NCI-H526 treated with DMSO at 0.1 percent for 48 hours (cell line): ENCODE measurements around the gene DNAJC3.
"Not testable (repeated sequence)": the region's sequence is repeated elsewhere in the genome, so short reads cannot be mapped to it uniquely, and the experiment has no call there.

Source experiments
- DNase-seq: peaks from one replicate; lab custom pipeline; 2025; lab: John Stamatoyannopoulos, UW

The DNAJC3 gene, protein sequence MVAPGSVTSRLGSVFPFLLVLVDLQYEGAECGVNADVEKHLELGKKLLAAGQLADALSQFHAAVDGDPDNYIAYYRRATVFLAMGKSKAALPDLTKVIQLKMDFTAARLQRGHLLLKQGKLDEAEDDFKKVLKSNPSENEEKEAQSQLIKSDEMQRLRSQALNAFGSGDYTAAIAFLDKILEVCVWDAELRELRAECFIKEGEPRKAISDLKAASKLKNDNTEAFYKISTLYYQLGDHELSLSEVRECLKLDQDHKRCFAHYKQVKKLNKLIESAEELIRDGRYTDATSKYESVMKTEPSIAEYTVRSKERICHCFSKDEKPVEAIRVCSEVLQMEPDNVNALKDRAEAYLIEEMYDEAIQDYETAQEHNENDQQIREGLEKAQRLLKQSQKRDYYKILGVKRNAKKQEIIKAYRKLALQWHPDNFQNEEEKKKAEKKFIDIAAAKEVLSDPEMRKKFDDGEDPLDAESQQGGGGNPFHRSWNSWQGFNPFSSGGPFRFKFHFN

DNA sequence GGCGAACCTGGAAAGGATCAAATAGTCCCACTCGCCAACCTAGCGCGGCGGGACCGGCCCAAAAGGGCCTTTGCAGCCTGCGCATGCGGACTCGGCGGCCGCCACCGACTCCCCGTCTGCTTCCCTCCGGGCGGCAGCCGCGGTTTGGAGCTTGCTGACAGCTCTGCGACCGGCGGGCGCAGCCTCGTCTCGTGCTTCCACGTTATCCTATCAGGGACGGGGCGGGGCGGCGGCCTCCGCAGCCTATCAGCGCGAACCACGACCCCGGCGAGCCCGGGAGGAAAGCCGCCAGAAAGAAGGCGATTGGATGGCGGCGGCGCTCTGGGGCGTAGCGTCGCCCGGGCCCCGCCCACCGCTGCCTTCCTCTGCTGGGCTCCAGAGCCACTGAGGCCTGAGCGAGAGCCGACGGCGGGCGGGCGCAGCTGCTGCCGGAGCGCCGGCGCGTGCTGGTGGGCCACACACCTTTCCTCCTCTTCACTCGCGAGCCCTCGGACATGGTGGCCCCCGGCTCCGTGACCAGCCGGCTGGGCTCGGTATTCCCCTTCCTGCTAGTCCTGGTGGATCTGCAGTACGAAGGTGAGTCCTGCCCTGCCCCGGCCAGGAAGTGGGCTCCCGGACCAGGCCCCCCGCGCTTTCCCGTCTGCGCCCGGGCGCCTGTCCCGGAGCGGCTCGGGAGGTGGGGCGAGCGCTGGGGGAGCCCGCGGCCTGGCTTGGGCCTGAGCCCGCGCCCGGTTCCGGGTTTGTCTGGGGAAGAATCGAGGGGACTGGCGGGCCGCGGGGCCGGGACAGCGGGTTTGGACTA lies at the start of gene DNAJC3:
Gene DNAJC3, plus strand, starts transcription at position 378 of the 802 bp plus-strand sequence. Its CDS starts 117 bp downstream, at position 495.
- peak; percentile 98 for DNase-seq

DNA sequence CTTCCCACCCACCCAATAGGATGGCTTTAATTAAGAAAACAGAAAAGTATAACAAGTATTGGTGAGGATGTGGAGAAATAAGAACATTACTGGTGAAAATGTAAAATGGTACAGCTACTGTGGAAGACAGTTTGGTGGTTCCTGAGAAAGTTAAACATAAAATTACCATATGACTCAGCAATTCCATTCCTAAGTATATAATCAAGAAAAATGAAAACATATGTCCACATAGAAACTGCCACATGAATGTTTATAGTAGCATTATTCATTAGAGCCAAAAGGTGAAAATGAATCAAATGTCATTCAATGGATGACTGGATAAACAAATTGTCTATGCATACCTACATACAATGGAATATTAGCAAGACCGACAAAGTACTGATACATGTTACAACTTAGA lies 49.3 kb upstream of the DNAJC3 start:
- DNase-seq, result no peak

DNA sequence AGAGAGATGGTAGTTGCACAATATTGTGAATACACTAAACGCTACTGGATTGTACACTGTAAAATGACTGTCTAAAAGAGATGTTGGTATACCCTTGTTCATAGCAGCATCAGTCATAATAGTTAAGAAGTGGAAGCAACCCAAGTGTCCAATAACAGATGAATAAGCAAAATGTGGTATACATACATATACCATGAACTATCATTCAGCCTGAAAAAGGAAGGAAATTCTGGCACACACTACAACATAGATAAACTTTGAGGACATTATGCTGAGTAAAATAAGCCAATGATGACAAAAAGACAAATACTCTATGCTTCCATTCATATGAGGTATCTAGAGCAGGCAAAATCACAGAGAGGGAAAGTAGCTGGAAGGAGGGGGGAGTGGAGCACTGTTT lies 48.5 kb upstream of the DNAJC3 start:
- no peak for DNase-seq

DNA sequence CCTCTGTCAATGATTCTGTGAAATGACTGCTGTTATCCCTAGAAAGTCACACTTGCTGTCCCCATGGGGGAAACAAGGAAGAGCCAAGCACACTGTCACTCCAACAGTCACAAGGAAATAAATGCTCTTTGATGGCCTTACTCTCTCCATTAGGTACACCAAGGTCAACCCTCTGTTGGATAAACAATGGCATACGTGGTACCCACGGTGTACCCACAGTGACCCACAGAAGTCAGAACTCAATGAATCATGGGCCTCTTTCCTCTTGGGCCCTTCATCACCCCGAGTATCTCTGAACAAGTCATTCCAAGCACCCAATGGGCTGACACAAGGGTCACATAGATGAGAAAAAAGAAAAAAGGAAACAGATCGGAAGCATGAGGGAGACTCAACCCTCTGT lies 47.9 kb upstream of the DNAJC3 start:
- no peak for DNase-seq

DNA sequence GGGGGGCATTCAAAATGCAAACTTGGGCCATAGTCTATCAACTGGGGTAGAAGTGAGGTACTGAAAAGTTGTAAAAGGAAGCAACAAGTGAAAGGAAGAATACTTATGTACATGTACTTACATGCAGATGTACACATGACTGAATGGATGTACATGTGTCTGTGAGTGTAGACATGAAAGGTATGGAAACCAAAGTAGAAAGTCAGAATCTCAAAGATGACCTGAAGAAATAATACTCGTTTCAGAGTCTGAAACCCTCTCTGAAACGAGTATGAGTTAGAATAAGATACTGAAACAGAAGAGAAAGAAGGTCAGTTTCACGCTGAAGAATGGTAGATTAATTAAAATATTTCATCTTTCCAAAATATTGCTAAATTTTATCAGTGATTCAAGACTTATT lies 46.3 kb upstream of the DNAJC3 start:
- no peak for DNase-seq

DNA sequence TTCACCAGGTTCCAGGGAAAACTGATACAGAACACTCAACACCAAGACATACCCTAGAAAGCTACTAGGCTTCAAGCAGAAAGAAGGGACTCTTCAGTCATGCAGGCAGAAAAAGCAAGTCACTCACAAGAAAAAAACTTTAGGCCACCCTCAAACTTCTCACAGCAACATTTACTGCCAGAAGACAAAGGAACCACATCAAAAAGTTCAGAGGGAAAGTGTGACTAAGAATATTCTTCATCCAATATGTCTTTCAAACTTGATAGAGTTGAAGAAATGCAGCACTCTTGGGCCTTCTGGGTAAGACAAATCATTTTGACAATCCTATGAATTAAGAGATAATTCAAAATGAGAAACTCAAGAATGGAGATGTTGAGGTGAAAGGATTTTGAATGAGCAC lies 40.1 kb upstream of the DNAJC3 start:
- DNase-seq, result no peak

DNA sequence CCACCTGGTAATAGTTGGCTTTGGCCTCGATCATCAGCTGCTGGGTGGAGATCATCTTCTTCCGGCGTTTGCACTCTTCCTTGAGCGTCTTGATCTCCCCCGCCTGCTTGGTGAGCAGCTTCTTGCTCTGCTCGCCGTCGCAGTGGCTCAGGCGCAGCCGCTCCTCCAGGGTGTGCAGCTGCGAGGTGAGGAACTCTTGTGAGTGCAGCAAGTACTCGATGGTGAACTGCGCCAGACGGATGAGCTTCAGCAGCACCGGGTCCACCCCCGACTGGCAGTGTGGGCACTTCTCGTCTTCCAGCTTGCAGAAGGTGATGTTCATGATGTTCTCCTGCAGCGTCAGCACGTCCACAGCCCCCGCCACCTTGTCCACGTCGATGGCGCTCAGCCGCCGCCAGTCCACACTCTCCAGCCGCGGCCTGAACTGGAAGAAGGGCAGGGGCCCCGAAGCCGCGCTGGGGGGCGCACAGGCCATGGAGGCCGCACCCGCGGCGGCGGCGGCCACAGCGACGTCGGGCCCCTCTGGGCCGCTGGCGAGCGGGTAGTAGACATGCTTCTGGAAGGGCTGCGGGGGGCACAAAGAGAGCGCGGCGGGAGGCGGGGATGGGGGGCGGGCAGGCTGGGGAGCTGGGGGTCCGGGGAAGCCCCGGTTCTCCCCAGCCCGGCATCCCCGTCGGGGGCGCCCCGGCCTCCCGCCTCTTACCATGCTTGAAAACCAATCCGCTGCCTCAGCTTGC lies 35.5 kb upstream of the DNAJC3 start:
- DNase-seq, result no peak

DNA sequence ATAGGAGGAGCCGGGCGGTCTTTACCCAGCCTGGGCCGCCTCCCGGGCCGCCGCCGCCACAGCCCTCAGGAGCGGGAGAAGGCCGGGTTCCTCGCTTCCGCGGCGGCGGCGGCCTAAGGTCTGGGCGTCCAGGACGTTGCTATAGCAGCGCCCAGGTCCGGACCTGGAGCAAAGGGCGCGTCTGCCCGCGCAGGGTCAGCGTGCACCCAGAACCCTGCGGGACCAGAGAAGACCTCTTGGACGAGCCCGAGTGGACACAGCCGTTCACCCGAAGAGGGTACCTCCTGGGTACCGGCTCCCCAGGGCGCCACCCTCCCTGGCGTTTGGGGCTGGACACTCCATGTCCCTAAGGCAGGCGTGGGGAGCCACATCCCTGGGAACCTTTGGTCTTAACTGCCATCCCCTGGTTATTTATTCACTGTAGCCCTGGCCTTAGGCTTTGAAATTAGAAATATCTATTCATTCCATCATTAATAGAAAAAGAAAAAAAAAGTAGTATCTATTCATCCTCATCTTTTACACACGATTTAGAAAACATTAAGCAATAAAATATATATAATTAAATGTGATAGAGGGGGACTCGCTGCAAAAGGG lies 34.8 kb upstream of the DNAJC3 start:
- DNase-seq, result no peak

DNA sequence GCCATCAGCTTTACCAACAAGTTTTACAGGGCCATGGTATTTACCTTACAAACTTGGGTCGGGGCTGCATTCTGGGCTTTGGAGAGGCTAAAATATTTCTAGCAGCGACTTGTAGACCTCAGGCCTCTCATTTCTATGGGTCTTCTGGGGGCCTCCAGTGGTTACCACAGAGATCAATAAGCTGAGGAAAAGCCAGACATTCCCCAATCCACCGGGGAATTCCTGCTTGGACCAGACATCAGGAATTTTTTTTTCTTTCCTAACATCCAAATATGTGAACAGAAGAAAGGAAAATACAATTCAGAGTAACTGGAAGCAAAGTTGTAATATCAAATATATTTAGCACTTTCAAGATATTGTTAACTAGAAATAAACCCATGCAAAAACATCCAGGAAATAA lies 33.9 kb upstream of the DNAJC3 start:
- no peak for DNase-seq

DNA sequence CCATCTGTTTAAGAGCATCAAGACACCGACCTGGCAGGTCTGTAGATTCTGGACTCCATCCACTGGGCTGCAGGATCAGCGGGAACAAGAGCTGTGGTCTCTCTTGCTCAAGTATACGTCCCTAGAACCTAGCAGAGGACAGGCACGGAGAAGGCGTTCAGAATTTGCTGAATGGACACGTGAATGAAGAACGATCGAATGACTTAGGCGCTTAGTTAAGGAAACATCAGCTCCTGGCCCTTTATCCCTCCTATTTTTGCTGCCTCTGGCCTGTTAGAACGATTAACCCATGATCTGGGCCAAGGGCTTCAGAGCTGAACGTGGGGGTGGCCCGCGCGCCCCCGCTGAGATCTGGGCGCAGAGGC lies 33.4 kb upstream of the DNAJC3 start:
- DNase-seq, result peak; percentile 80

DNA sequence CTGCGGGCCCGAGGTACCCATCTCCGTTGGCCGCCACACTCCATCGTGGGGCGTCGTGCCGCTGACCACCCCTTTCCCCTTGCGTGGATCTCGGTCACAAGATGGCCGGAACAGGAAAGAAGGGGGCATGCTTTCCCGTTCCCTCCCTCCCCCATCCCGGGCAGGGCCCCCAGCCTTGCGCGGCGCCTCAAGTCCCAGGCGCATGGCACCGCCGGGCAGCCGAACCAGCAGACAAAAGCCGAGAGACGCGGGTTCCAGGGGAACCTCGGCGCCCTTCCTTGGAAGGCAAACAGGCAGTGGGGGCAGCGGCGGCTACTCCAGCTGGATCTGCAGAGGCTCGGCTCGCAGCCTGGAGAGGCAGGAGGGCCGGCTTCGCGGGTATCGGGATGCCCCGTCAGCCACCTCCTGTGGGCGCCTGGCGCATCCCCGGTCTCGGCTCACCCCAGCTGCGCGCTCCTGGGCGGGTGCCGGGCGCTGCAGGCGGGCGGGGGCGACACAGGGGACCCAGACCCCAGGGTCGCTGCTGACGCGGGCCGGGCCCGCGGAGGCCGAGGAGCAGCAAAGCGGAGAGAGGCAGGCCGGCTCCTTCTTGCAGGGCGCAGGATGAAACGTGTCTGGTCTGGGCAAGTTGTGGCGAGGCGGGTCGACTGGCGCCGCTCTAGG lies 32.9 kb upstream of the DNAJC3 start:
- DNase-seq, result peak; percentile 68

DNA sequence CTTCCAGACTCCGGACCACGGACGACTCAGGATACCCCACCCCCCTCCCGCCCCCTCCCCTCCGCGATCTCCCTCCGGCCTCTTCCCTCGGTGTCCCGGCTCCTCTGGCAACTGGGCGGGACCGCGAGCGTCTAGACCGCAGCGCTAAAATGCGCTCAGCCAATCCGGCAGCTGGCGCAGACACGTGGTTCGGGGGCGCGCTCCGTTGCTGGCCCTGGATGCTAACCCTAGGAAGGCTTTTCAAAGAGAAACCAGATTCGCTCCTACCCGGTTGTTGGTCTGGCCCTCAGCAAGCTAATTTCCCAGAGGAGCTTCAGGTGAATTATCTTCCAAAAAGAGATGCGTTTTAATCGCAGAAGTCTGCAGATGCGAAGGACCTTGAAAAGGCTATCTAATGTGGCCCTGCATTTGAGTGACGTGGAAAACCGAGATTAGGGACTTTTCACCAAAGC lies 32.3 kb upstream of the DNAJC3 start, which contains the start of gene DZIP1:
Gene DZIP1, minus strand, starts transcription at position 106 of the 452 bp plus-strand sequence. CDS start 2,677 bp downstream, outside the sequence.
- peak; percentile 90 for DNase-seq

DNA sequence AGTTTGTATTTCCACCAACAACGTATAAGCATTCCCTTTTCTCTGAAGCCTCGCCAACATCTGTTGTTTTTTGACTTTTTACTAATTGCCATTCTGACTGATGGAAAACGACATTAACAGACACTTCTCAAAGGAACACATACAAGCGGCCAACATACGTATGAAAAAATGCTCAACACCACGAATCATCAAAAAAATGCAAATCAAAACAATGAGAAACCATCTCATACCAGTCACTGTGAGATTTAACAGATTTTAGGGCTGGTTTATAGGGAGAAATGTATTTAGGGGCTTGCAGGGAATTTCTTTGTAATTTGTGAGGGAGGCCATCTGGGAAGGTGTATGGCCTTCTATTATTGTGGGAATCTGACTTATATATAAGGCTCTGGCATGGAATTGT lies 29.6 kb upstream of the DNAJC3 start:
- DNase-seq, result no peak

DNA sequence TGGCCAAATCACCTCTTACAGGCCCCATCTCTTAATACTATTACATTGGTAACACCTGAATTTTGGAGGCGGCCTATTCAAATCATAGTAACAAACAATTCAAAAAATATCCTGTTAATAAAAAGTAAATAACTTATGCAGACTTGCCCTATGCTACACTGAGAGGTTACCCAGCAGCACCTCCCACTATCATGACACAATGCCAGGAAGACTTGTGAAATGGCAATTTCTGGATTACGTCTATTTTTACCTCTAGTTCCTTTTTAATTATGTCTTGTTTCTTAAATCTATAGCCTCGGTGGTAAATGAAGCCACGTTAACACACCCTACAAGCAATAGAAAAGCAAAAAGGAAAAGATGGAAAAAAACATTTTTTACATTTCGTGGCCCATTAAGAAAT lies 26.2 kb upstream of the DNAJC3 start:
- no peak for DNase-seq

DNA sequence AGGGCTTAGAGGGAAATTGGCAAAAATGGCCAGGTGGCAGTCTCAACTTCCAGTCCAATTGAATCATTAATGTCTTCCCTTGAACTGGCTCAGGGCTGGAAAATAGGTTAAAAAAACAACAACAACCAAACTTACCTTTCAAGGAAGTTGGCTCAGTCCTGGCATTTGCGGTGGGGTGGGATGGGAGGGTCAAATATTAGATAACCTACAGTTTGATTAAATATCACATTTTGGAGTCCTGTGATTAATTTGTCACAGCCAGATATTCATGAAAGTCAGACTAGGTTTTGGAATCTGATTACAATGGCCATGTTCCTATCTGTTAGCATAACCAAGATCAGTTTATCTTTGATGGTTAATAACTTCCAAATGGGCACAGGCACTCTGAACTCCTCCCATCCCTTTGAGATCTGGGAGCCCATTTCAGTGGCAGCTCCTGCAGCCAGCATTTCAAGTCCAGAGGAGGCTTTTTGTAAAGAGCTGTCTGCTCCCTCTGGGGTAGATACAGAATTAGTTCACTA lies 24.6 kb upstream of the DNAJC3 start:
- no peak for DNase-seq

DNA sequence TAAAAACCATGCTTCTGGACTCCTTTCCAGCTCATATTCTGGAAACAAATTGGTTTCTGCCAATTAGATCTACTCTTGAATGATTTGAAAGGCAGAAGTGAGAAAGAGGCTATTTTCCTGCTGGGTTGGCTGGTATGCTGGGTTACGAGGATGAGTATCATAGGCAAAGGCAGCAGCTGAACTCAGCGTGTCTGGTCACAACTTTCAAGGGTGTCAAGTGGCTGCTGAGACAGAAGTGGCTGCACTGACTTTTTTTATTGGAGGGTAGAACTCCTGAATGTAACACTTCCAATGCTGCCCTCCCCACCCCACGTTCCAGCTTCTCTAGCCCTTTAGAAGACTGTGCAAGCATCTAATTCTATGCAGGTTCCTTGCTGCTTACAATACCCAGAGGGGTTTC lies 24.1 kb upstream of the DNAJC3 start:
- DNase-seq, result no peak

DNA sequence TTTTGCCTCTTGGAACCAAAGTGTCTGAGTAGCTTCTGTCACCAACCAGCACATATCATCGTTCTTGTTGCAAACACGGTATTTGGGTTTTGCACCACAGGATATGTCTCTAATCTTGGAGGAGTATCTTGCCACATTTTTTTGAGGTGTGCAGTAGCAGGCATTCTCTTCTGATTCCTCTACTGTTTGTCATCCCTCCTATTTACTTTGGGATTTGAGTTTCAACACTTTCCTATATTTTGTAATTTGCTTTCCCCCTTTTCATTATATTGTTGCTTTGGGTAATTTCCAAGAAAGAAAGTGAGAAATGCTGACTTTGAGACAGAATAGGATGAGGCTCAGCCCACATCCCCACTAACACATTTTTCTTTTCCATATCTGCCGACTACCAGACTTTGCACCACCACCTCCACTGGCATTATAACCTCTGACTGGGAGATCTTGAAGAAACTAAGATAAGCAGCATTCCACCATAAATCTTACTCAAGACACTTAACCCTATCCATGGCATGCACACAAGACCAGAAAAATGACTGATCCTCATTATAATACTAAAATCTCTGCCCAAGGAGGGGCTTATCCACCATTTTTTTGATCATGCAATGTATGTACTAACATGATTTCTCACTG lies 20.4 kb upstream of the DNAJC3 start:
- DNase-seq, result no peak

DNA sequence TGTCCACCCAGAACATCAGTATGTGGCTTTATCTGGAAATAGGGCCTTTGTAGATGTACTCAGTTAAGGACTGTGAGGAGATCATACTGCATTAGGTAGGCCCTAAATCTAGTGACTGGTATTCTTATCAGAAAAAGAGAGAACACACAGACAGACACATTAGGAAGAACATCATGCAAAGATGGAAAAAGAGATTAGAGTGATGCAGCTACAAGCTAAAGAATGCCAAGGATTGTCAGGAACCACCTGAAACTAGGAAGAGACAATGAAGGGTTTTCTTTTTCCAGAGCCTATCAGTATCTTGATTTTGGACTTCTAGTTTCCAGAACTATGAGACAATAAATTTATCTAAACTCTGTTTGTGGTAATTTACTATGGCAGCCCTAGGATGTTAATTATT lies 17.4 kb upstream of the DNAJC3 start:
- no peak for DNase-seq

DNA sequence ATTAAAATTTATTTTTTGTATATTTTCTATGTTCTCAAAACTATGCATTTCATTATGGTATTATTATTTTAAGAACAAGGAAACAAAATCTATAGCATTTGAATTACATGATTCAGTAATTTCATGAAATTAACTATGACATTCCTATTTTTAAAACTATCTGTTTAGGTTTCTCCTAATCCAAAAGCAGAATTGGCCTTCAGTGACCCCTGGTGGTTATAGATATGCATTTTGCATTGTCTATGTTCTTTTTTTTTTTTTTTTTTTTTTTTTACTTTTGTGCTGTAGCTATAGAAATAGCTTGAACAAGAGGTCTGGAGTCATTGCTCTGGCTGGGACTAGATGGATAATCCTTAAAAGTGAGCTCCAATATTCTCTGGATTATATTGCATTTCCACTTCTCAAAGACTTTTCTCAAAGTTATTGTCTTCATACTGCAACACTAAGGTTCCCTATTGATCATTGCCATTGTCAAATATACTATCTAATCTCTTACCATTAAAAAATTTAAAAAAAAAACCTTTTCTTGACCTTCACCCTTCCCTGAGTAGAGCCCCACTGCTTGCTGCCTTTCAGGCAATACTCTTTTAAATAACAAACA lies 15.9 kb upstream of the DNAJC3 start:
- DNase-seq, result peak; percentile 49

DNA sequence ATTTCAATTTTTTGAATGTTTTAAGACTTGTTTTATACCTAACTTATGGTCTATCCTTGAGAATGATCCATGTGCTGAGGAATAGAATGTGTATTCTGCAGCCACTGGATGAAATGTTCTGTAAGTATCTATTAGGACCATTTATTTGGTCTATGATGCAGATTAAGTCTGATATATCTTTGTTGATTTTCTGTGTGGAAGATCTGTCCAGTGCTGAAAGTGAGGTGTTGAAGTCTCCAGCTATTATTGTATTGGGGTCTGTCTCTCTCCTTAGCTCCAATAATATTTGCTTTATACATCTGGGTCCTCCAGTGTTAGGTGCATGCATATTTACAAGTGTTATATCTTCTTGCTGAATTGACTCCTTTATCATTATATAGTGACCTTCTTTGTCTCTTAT lies 9.7 kb upstream of the DNAJC3 start:
- DNase-seq, result not testable (repeated sequence)
